Fibroblast of lung (primary cell): ENCODE data around the gene CEP72. TPM values are rescaled to one million over a fixed set of nuclear protein-coding genes. Genes with fewer than 3 reads are reported as not detected.

Source experiments
- DNase-seq, 2 donors: peaks; one replicate each; pipeline versions ENCODE4 v3.0.0 to v3.0.0-alpha.2; 2010; ENCODE audit warnings: low read depth in 2 of 2
- H2AFZ ChIP-seq: 2 replicates; pipeline ENCODE4 v1.5.1; 2012; ENCODE audit warnings: low read length, control low read depth, inconsistent platforms
- H3K27ac ChIP-seq: 2 replicates; pipeline ENCODE4 v1.5.1; 2011; ENCODE audit warnings: low read length, control low read depth; ENCODE audit not compliant: insufficient read depth
- H3K27me3 ChIP-seq: 2 replicates; pipeline ENCODE4 v1.5.1; 2011; ENCODE audit warnings: mild to moderate bottlenecking, low read length; ENCODE audit not compliant: control insufficient read depth, insufficient read depth
- H3K36me3 ChIP-seq: 2 replicates; pipeline ENCODE4 v1.5.1; 2011; ENCODE audit warnings: low read length; ENCODE audit not compliant: control insufficient read depth, insufficient read depth
- H3K4me1 ChIP-seq: 2 replicates; pipeline ENCODE4 v1.5.1; 2011; ENCODE audit warnings: low read length; ENCODE audit not compliant: control insufficient read depth, insufficient read depth; ENCODE audit errors: extremely low read depth
- H3K4me2 ChIP-seq: 2 replicates; pipeline ENCODE4 v1.5.1; 2011; ENCODE audit warnings: low read length, control low read depth; ENCODE audit not compliant: insufficient read depth; ENCODE audit errors: extremely low read depth
- H3K4me3 ChIP-seq, 4 experiments: fragments of 200-600 bp in 1 of 4; sonication (generic) in 1 of 4; replicated peaks in 1 of 4; 2 replicates each; pipeline ENCODE4 v1.5.1; 2011 to 2016; ENCODE audit warnings: low read length in 4 of 4, low read depth in 3 of 4, mild to moderate bottlenecking in 3 of 4, control low read depth in 2 of 4, inconsistent platforms in 1 of 4, mixed read lengths in 1 of 4; ENCODE audit not compliant: insufficient read depth in 1 of 4; ENCODE audit errors: control extremely low read depth in 1 of 4
- H3K79me2 ChIP-seq: 2 replicates; pipeline ENCODE4 v1.5.1; 2012; ENCODE audit warnings: mild to moderate bottlenecking, low read length, inconsistent platforms; ENCODE audit not compliant: control insufficient read depth, insufficient read depth
- H3K9ac ChIP-seq: 2 replicates; pipeline ENCODE4 v1.5.1; 2011; ENCODE audit warnings: mild to moderate bottlenecking, low read length, control low read depth; ENCODE audit not compliant: insufficient read depth
- H3K9me3 ChIP-seq: 2 replicates; pipeline ENCODE4 v1.5.1; 2012; ENCODE audit warnings: low read depth, low read length; ENCODE audit not compliant: control insufficient read depth, insufficient read depth
- H4K20me1 ChIP-seq: 2 replicates; pipeline ENCODE4 v1.5.1; 2011; ENCODE audit warnings: low read length; ENCODE audit not compliant: control insufficient read depth, insufficient read depth; ENCODE audit errors: extremely low read depth
- EZH2 ChIP-seq: IDR thresholded peaks from 2 replicates; pipeline ENCODE4 v1.5.1; 2012; ENCODE audit warnings: low read length, control low read depth, mild to moderate bottlenecking; ENCODE audit errors: missing control alignments
- polyA plus RNA-seq, 2 donors: library from polyadenylated mRNA; depleted of rRNA in 1 of 2; stranded (reverse) in 1 of 2; unstranded in 1 of 2; fragments of >200 nt; gene quantifications; 2 replicates each; pipeline ENCODE4 v1.2.1, GENCODE V29; 2011 to 2012; ENCODE audit warnings: missing spikeins in 1 of 2
- total RNA-seq: library from RNA; depleted of rRNA; stranded (reverse); fragments of >200 nt; gene quantifications from 2 replicates; pipeline ENCODE4 v1.2.1, GENCODE V29; 2014
- TF ChIP-seq, protein P1 (sequence below), 2 donors: IDR thresholded peaks in 1 of 2; conservative IDR thresholded peaks in 1 of 2; 1 replicate in 1 of 2; 2 replicates in 1 of 2; pipeline ENCODE4 v1.5.1; 2011 to 2012; ENCODE audit warnings: low read length in 2 of 2, control low read depth in 1 of 2, inconsistent platforms in 1 of 2, low read depth in 1 of 2, mild to moderate bottlenecking in 1 of 2

CEP72 gene
- total and polyA plus RNA-seq, 2 donors (not counting 1 experiment from before 2014, with no cell fraction given): 0.92 to 2.5 TPM

DNA sequence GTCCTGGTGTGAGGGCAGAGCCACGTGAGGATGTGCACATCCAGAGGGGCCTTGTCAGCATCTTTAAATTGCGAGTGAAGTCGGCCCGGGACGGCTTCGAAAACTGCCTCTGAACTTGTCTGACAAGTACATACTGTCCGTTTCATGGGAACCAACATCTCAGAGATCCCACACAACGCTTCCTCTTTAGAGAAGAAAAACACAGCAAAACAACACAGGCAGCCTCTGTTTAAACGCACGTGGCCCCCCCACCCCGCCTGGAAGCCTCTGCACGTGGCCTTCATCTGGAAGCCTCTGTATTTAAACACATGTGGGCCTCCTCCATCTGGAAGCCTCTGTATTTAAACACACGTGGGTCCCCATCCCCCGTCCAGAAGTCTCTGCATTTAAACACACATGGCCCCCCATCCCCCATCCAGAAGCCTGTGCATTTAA lies 29.2 kb downstream of the CEP72 start:
- Histone ChIP-seq H3K27me3 (no peaks in the 10 kb centered on the region), H3K9me3 (no peaks in the 10 kb centered on the region), H2AFZ (no peak overlapping the region), H3K79me2 (no peaks in the 10 kb centered on the region), H3K27ac (no peak overlapping the region), H3K4me1 (no peaks in the 10 kb centered on the region), H3K9ac (no peak overlapping the region), H4K20me1 (no peaks in the 10 kb centered on the region), H3K36me3 (peaks cover 13% of the 10 kb centered on the region), H3K4me3 (no peak overlapping the region), H3K4me2 (no peak overlapping the region)
- no peak for TF ChIP-seq EZH2
- TF ChIP-seq, protein P1, sequence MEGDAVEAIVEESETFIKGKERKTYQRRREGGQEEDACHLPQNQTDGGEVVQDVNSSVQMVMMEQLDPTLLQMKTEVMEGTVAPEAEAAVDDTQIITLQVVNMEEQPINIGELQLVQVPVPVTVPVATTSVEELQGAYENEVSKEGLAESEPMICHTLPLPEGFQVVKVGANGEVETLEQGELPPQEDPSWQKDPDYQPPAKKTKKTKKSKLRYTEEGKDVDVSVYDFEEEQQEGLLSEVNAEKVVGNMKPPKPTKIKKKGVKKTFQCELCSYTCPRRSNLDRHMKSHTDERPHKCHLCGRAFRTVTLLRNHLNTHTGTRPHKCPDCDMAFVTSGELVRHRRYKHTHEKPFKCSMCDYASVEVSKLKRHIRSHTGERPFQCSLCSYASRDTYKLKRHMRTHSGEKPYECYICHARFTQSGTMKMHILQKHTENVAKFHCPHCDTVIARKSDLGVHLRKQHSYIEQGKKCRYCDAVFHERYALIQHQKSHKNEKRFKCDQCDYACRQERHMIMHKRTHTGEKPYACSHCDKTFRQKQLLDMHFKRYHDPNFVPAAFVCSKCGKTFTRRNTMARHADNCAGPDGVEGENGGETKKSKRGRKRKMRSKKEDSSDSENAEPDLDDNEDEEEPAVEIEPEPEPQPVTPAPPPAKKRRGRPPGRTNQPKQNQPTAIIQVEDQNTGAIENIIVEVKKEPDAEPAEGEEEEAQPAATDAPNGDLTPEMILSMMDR (conservative IDR thresholded peaks at IDR 0.05 in 1 of 2, IDR thresholded peaks at IDR 0.05 in 1 of 2; ENCODE audit: low read depth in 1 of 2, low read length in 2 of 2): no peak
- DNase-seq: no peak

DNA sequence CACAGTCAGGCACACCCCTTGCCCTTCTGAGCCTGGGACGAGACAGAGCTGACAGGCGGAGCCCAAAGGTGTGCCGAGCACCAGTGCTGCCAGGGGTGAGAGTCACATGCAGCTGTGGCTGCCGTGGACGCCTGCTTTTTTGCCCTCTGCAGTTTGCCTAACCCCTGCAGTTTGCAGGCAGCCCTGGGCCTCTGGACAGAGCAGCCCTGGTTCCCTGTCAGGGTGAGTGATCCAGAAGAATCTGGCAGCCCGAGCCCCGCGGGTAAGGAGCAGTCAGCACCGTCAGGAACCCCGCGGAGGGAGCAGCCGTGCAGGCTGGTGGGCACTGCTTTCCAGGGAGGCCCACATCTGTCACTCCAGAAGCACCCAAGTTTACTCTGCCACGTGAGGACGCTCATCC lies 30.3 kb downstream of the CEP72 start:
- Histone ChIP-seq H3K27me3 (no peaks in the 10 kb centered on the region), H3K9me3 (no peaks in the 10 kb centered on the region), H4K20me1 (no peaks in the 10 kb centered on the region), H3K79me2 (no peaks in the 10 kb centered on the region), H3K9ac (no peak overlapping the region), H3K4me2 (no peak overlapping the region), H3K4me3 (no peak overlapping the region), H3K27ac (no peak overlapping the region), H3K4me1 (no peaks in the 10 kb centered on the region), H2AFZ (no peak overlapping the region), H3K36me3 (peaks cover 14% of the 10 kb centered on the region)
- DNase-seq: no peak
- TF ChIP-seq EZH2: no peak
- TF ChIP-seq, protein P1 (conservative IDR thresholded peaks at IDR 0.05 in 1 of 2, IDR thresholded peaks at IDR 0.05 in 1 of 2; ENCODE audit: low read depth in 1 of 2, low read length in 2 of 2): no peak

DNA sequence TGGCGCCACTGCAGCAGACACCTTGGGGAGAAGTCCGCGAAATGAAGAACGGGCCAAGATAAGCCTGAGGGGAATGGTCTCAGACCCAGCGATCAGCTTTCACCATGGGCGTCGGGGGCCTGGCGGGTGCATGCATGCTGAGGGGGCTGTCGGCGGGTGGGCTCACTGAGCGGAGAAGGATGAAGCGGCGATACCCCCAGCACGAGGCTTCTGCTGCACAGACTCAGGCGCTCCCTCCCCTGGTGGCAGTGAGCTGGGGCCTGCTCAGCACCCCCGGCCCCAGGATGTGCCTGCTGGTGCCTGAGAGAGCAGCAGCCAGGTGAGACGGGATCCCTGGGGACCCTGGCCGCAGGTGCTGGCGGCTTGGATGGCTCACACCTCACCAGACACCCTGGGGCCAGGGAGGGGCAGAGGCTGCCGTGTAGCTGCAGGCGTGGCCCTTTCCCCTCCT lies 31.2 kb downstream of the CEP72 start:
- H3K36me3 ChIP-seq: peaks cover 17% of the 10 kb centered on the region
- no peak overlapping the region for H3K4me2 ChIP-seq
- H4K20me1 ChIP-seq: no peaks in the 10 kb centered on the region
- H3K27ac ChIP-seq: no peak overlapping the region
- no peaks in the 10 kb centered on the region for H3K9me3 ChIP-seq
- H3K79me2 ChIP-seq: no peaks in the 10 kb centered on the region
- no peaks in the 10 kb centered on the region for H3K4me1 ChIP-seq
- no peak overlapping the region for H3K9ac ChIP-seq
- H3K27me3 ChIP-seq: no peaks in the 10 kb centered on the region
- H3K4me3 ChIP-seq: no peak overlapping the region
- DNase-seq: no peak
- TF ChIP-seq, protein P1 (conservative IDR thresholded peaks at IDR 0.05 in 1 of 2, IDR thresholded peaks at IDR 0.05 in 1 of 2; ENCODE audit: low read depth in 1 of 2, low read length in 2 of 2): no peak
- TF ChIP-seq EZH2: no peak
- H2AFZ ChIP-seq: no peak overlapping the region
